ENCODE results near the gene CD4. TPM values are rescaled to one million over a fixed set of nuclear protein-coding genes. Genes with fewer than 3 reads are reported as not detected.
"Not testable (repeated sequence)": the region's sequence is repeated elsewhere in the genome, so short reads cannot be mapped to it uniquely, and the experiment has no call there.

The CD4 gene
- 10 to 100 TPM; 10.5 to 86.6 (median 35.6) TPM for total RNA-seq

DNA sequence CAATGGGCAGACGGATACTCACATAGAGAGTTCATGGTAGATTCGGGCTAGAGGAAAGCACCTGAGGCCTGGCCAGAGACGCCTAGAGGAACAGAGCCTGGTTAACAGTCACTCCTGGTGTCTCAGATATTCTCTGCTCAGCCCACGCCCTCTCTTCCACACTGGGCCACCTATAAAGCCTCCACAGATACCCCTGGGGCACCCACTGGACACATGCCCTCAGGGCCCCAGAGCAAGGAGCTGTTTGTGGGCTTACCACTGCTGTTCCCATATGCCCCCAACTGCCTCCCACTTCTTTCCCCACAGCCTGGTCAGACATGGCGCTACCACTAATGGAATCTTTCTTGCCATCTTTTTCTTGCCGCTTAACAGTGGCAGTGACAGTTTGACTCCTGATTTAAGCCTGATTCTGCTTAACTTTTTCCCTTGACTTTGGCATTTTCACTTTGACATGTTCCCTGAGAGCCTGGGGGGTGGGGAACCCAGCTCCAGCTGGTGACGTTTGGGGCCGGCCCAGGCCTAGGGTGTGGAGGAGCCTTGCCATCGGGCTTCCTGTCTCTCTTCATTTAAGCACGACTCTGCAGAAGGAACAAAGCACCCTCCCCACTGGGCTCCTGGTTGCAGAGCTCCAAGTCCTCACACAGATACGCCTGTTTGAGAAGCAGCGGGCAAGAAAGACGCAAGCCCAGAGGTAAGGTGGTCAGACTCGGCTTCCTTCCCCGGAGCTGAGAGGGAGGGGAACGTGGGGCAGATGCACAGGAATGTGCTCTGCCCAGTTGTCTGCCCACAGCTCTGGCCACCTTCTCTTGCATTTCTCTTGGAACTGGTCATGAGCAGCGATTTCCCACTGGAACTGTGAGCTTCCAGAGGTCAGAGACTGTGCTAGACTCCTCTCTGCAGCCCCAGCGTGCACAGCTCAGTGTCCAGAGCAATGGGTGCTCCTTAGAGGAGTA is at the start of gene CD4:
CD4 (plus strand) TSS at position 557 of the 953 bp plus-strand sequence. CDS start 10,611 bp downstream, outside the sequence.
- peak within 1 kb of the TSS; percentile 15 to 51 (median 38) for H3K4me3 ChIP-seq
- peak within 1 kb of the TSS; percentile 76 to 88 (median 82) for H3K27ac ChIP-seq
- peaks cover 16 to 50% (median 29%) of the 10 kb centered on the region in 4 donors for H3K4me1 ChIP-seq
- H3K9me3 ChIP-seq, result no peaks in the 10 kb centered on the region
- TF ChIP-seq EP300 (IDR thresholded peaks at IDR 0.05) (no peak), POLR2AphosphoS5 (IDR thresholded peaks at IDR 0.05) (peak; percentile 56 to 57), POLR2A (IDR thresholded peaks at IDR 0.05) (peak in 2 of 4 donors; percentile 38 to 76)
- TF ChIP-seq, protein P1, sequence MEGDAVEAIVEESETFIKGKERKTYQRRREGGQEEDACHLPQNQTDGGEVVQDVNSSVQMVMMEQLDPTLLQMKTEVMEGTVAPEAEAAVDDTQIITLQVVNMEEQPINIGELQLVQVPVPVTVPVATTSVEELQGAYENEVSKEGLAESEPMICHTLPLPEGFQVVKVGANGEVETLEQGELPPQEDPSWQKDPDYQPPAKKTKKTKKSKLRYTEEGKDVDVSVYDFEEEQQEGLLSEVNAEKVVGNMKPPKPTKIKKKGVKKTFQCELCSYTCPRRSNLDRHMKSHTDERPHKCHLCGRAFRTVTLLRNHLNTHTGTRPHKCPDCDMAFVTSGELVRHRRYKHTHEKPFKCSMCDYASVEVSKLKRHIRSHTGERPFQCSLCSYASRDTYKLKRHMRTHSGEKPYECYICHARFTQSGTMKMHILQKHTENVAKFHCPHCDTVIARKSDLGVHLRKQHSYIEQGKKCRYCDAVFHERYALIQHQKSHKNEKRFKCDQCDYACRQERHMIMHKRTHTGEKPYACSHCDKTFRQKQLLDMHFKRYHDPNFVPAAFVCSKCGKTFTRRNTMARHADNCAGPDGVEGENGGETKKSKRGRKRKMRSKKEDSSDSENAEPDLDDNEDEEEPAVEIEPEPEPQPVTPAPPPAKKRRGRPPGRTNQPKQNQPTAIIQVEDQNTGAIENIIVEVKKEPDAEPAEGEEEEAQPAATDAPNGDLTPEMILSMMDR (IDR thresholded peaks at IDR 0.05), result no peak
- peak; percentile 63 to 87 for ATAC-seq (ENCODE audit: low FRiP score in 2 of 2)
- DNase-seq, result peak; percentile 67 to 84
- WGBS, 2 donors, result 42 to 56% methylated on average over 10 to 16 of the region's 18 CpGs
- H3K36me3 ChIP-seq, result no peaks in the 10 kb centered on the region
- H3K27me3 ChIP-seq, result no peaks in the 10 kb centered on the region

GRCh38 chr12:6742080-6742479 is 47.2 kb upstream of the CD4 start:
- not testable (repeated sequence) for H3K4me3 ChIP-seq; H3K9me3 ChIP-seq; ATAC-seq (ENCODE audit: low FRiP score in 2 of 2); H3K27ac ChIP-seq; DNase-seq; H3K4me1 ChIP-seq; H3K27me3 ChIP-seq
- WGBS, 2 donors, result 78 to 84% methylated on average over 12 of the region's 12 CpGs
- peaks cover 0 to 13% (median 6%) of the 10 kb centered on the region in 4 donors for H3K36me3 ChIP-seq

DNA sequence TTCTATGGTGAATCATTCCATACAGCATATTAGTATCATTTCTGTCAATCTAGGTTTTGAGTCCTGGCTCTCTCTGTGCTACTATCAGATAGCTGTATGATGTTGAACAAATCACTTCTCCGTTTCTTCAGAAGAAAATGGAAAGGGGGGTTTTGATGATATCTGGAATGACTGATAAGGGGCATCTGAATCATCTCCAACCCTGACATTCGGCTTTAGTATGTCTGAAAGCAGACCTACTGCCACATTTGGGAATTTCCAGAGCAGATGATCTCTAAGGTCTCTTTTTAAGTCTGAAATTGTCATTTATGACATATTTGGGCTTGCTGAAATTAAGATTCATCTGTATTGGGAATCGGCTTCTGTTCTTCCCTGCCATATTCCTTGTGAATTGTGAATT is 46.5 kb upstream of the CD4 start:
- Histone ChIP-seq H3K27me3 (no peaks in the 10 kb centered on the region), H3K9me3 (no peaks in the 10 kb centered on the region), H3K4me3 (no peak overlapping the region), H3K27ac (no peak overlapping the region), H3K4me1 (peaks cover 0 to 5% (median 0%) of the 10 kb centered on the region in 4 donors), H3K36me3 (peaks cover 5 to 20% (median 12%) of the 10 kb centered on the region in 4 donors)
- no peak for ATAC-seq (ENCODE audit: low FRiP score in 2 of 2)
- no peak for TF ChIP-seq POLR2AphosphoS5 (IDR thresholded peaks at IDR 0.05)
- TF ChIP-seq POLR2A (IDR thresholded peaks at IDR 0.05), result no peak
- TF ChIP-seq, protein P1 (IDR thresholded peaks at IDR 0.05), result no peak
- TF ChIP-seq EP300 (IDR thresholded peaks at IDR 0.05), result no peak
- no peak for DNase-seq
- whole genome bisulfite sequencing, 2 donors, result 73 to 79% methylated on average over 3 of the region's 3 CpGs

DNA sequence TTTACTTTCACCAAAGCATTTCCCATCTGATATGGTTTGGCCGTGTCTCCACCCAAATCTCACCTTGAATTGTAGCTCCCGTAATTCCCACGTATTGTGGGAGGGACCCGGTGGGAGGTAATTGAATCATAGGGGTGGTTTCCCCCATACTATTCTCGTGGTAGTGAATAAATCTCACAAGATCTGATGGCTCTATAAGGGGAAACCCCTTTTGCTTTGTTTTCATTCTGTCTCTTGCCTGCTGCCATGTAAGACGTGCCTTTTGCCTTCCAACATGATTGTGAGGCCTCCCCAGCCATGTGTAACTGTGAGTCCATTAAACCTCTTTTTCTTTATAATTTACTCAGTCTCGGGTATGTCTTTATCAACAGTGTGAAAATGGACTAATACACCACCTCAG is 46.0 kb upstream of the CD4 start:
- 70% methylated on average over 7 of the region's 7 CpGs for WGBS, 2 donors
- peaks cover 8 to 25% (median 16%) of the 10 kb centered on the region in 4 donors for H3K36me3 ChIP-seq
- DNase-seq; H3K4me1 ChIP-seq; H3K4me3 ChIP-seq; H3K27me3 ChIP-seq; H3K27ac ChIP-seq; H3K9me3 ChIP-seq; ATAC-seq (ENCODE audit: low FRiP score in 2 of 2): not testable (repeated sequence)

GRCh38 chr12:6745741-6746525 is 43.4 kb upstream of the CD4 start:
- peak; percentile 69 to 72 for ATAC-seq (ENCODE audit: low FRiP score in 2 of 2)
- H3K27me3 ChIP-seq, result no peaks in the 10 kb centered on the region
- H3K4me3 ChIP-seq, result no peak overlapping the region
- no peak for TF ChIP-seq EP300 (IDR thresholded peaks at IDR 0.05)
- TF ChIP-seq, protein P1 (IDR thresholded peaks at IDR 0.05), result no peak
- TF ChIP-seq POLR2AphosphoS5 (IDR thresholded peaks at IDR 0.05), result peak in 1 of 2 donors; percentile 26
- H3K9me3 ChIP-seq, result no peaks in the 10 kb centered on the region
- peak overlapping the region; percentile 53 to 84 (median 78) for H3K27ac ChIP-seq
- peaks cover 34 to 51% (median 41%) of the 10 kb centered on the region in 4 donors for H3K36me3 ChIP-seq
- DNase-seq, result peak in 1 of 2 donors; percentile 54
- WGBS, 2 donors, result 58 to 63% methylated on average over 11 to 13 of the region's 13 CpGs
- peaks cover 0 to 5% (median 2%) of the 10 kb centered on the region in 4 donors for H3K4me1 ChIP-seq

Measured in upper lobe of left lung (tissue), 6 donors.